A549 treated with Hydrocortisone at 1 μM for 4 hours (cell line): ENCODE data around the gene RANBP10. TPM values are rescaled to one million over a fixed set of nuclear protein-coding genes. Genes with fewer than 3 reads are reported as not detected.

Experiments
- total RNA-seq: library from RNA; stranded (reverse); fragments of 200-300 nt; extraction: Qiagen RNA extraction; gene quantifications from 5 replicates; pipeline ENCODE4 v1.2.3, GENCODE V29; 2022

RANBP10 gene
- 8.2 to 9.6 TPM (median 8.8 TPM) in 5 replicates for total RNA-seq

DNA sequence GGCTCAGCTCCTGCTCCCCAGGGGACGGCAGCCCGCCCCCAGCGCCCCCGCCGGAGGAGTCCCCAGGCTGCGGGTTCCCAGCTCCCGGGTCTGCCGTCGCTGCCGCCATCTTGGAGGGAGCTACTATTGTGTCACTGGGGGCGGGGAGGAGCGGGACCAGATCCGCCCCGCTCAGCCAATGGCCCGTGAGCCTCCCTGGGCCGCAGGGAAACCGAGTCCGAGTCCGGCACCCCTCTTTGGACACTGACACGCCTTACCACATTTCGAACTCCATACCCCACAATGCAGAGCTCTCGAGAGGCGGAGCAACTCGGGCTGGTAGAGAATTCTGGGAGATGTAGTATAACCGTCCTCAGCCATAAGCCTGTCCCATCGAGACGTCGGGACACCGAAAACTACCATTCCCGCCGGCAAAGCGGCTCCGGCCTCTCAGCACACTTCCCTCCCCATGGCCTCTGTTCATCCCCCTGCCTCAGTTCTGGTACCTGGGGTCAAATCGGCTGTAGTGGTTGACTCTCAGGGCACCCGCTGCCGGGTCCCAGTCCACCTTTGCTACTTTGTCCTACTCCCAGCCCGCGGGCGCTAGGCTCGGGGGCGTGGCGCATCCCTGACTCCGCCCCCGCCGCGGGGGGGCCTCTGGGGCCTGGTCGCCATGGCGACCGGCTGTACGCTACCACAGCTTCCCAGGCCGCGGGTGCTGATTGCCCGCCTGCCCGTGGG lies at the start of gene RANBP10, which contains the start of gene TSNAXIP1:
Gene RANBP10 (minus strand): TSS at position 133 of the 720 bp plus-strand sequence. CDS start 24 bp downstream, at position 109.
Gene TSNAXIP1 (plus strand): TSS at position 462 of the 720 bp plus-strand sequence. CDS start 261 bp downstream, outside the sequence.

DNA sequence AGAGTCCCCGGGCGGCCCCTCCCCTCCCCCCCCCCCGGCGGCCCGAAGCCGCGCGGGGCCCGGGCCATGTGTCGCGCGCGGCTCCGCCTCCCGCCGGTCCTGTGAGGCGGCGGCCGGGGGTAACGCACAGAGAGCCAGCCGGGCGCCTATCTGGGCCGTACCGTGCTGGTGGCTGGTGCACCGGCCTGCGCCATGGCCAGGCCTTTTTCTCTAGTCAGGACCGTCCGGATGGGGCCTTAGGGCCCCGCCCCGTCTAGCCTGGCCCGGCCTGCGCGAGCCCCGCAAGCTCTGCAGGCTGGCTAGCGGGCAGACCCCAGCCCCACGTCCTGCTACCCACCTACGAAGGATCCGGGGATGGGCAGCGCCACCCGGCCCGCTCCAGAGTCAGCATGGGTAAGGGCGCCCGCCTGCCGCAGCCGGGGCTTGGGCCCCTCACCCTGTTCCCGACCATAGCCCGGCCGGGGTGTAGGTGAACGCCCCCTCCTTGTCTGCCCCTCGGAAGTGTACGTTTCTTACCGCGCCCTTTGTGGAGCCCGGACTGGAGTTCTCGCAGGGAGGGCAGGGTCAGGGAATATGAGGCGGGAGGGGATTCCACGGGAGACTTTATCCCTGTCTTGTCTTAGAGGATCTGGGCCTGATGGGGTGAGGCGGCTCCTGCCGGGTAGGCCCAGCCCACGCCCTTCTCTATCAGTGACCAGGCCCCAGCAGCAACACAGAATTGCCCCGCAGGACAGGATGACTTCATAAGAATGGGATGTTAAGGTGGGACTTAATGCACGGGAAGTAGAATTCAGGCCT lies 40.9 kb upstream of the RANBP10 start, which contains the start of gene CENPT:
Gene CENPT (minus strand): TSS at position 630 of the 798 bp plus-strand sequence. CDS start 13,834 bp downstream, outside the sequence.

DNA sequence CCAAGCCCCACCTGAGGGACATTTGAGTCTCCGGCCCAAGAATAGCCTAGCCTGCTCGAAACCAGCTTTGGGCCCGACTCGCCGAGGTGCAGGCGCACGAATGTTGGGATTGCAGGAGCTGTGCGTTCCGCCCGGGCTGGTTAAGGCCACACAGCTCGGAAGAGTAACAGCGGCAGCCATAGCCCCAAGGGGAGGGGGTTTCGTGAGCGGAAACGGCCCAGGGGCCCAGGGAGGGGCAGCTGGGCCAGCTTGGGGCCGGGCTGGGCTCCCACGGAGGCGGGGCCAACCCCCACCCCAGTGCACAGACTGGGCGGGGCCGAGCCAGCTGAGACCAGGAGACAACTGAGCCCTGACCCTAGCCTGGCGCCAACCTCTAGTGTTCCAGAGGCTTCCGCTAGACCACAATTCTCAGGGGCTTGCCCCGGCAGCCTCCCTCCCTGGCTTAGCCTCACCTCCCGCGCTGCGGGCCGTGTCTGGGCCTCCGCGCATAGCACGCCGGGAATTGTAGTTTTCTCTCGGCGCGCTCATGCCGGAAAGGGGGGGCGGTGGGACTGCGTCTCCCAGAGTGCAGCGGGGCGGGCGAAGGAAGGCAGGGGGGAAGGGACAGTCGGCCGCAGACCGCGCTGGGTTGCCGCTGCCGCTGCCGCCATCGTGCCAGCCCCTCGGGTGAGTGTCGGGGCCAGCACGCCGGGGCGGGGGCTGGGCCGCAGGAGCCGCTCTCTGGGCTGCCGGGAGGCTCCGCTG lies 40.1 kb upstream of the RANBP10 start, which contains the start of gene NUTF2:
Gene NUTF2 (plus strand): TSS at position 614 of the 744 bp plus-strand sequence. CDS start 18,198 bp downstream, outside the sequence.

DNA sequence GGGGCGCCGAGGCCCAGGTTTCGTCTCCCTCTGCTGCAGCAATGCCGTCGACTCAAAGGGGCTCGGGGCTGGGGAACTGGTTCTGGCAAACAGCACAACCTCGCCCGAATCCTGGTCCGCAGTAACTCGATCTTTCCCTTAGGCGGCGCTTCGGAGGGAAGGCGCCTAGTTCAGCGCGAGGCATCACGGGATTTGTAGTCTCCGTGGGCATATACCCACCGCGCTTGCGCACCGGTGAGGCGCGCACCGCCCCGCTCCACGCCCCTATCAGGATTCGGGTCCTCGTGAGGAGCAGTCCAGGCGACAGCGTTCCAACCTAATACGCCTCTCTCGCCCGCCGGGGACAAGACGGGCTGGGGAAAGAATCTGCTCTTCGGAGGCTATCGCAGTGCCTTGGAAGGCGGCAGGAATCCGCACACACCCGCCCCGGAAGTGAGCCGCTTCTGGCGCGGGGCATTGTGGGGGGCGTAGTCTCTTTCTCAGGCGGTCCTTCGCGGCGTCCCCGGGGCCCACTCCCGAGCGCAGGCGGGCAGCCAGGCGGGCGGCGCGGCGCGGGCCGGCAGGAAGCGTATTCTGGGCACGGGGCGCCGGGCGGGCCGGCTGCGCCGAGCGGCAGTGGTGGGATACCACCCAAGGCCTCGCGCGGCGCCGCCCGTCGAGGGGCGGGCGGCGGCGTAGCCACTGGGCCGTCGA lies 35.6 kb upstream of the RANBP10 start, which contains the start of gene THAP11:
Gene THAP11 (plus strand): TSS at position 505 of the 693 bp plus-strand sequence. CDS start 235 bp downstream, outside the sequence.

DNA sequence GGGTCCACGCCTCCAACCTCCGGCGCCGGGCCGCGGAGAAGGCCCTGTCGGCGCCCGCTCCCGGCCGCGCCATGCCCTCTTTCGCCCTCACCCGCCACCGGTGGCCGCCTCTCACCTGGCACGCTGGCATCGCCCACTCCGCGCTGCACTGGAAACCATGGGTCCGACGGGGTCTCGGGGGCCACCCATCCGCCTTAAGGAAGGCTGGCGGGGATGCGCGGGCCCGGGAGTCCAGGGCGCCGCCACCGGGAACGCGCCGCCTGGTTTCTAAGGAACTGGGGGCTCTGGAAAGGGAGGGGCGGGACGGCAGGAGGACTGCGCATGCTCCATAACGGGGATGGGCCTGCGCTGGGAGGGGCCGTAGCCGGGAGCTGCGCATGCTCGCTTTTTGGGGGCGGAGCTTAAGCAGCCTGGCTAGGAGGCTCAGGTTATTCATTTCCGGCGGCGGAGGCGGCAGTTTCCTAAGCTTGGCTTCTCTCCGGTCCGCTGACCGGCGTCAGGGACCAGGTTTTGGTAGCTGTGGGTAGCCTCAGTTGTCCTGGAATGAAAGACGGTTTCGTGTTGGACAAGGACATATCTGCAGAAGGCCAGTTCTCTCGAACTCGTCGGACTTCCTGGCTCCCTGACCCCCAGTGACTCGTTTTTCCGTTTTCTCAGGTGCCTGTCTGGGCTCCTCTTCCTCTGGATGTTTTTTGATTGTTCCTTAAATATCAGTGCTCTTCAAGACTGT lies 87.1 kb downstream of the RANBP10 start, which contains the start of gene GFOD2:
Gene GFOD2 (minus strand): TSS at position 269 of the 730 bp plus-strand sequence. CDS start 33,601 bp downstream, outside the sequence.

Other genes with a start within 250 kb of the RANBP10 start
- gene CTCF, start 244.0 kb downstream of the RANBP10 start, total RNA-seq, result 31.5 to 41.8 TPM (median 34.4 TPM) in 5 replicates
- gene CARMIL2, start 161.4 kb downstream of the RANBP10 start, total RNA-seq, result 1.5 to 2.7 TPM (median 2.2 TPM) in 5 replicates
- gene ACD, start 146.3 kb downstream of the RANBP10 start, total RNA-seq, result 33.0 to 37.8 TPM (median 35.2 TPM) in 5 replicates
- gene PARD6A, start 145.6 kb downstream of the RANBP10 start, total RNA-seq, result 1.5 to 2.4 TPM (median 2.2 TPM) in 5 replicates
- gene ENKD1, start 139.8 kb downstream of the RANBP10 start, total RNA-seq, result 6.6 to 12.8 TPM (median 11.7 TPM) in 5 replicates
- 0.05 to 0.13 TPM in 2 of 5 replicates, not detected in the others for gene C16orf86, start 139.7 kb downstream of the RANBP10 start, total RNA-seq
- gene GFOD2, start 87.2 kb downstream of the RANBP10 start, total RNA-seq, result 15.8 to 18.5 TPM (median 16.2 TPM) in 5 replicates
- 0.31 to 0.78 TPM (median 0.48 TPM) in 5 replicates for gene TSNAXIP1, start 329 bp upstream of the RANBP10 start, total RNA-seq
- 30.7 to 42.9 TPM (median 39.1 TPM) in 5 replicates for gene THAP11, start 35.8 kb upstream of the RANBP10 start, total RNA-seq
- gene NUTF2, start 40.4 kb upstream of the RANBP10 start, total RNA-seq, result 230 to 249 TPM (median 238 TPM) in 5 replicates
- gene CENPT, start 41.1 kb upstream of the RANBP10 start, total RNA-seq, result 24.3 to 27.5 TPM (median 26.6 TPM) in 5 replicates
- gene EDC4, start 66.5 kb upstream of the RANBP10 start, total RNA-seq, result 55.4 to 57.6 TPM (median 56.0 TPM) in 5 replicates
- 0.17 to 0.32 TPM (median 0.23 TPM) in 3 of 5 replicates, not detected in the others for gene NRN1L, start 78.3 kb upstream of the RANBP10 start, total RNA-seq
- gene PSKH1, start 86.7 kb upstream of the RANBP10 start, total RNA-seq, result 13.2 to 16.0 TPM (median 14.7 TPM) in 5 replicates
- gene CTRL, start 125.3 kb upstream of the RANBP10 start, total RNA-seq, result 1.1 to 2.0 TPM (median 1.5 TPM) in 5 replicates
- gene PSMB10, start 130.3 kb upstream of the RANBP10 start, total RNA-seq, result 35.7 to 57.9 TPM (median 49.6 TPM) in 5 replicates
- gene LCAT, start 137.6 kb upstream of the RANBP10 start, total RNA-seq, result 8.2 to 13.3 TPM (median 11.3 TPM) in 5 replicates
- gene SLC12A4, start 162.1 kb upstream of the RANBP10 start, total RNA-seq, result 26.4 to 33.2 TPM (median 30.0 TPM) in 5 replicates
- gene DPEP3, start 173.9 kb upstream of the RANBP10 start, total RNA-seq, result not detected in 5 replicates
- gene DPEP2, start 192.9 kb upstream of the RANBP10 start, total RNA-seq, result not detected in 5 replicates
- gene DPEP2NB, start 209.4 kb upstream of the RANBP10 start, total RNA-seq, result not detected in 5 replicates
- 18.4 to 21.0 TPM (median 20.7 TPM) in 5 replicates for gene DDX28, start 216.7 kb upstream of the RANBP10 start, total RNA-seq
- gene DUS2, start 216.7 kb upstream of the RANBP10 start, total RNA-seq, result 16.6 to 18.5 TPM (median 17.3 TPM) in 5 replicates